Activated CD4-positive, alpha-beta T cell treated with anti-CD3 and anti-CD28 coated beads for 36 hours (primary cell): Measurements from ENCODE around the gene ESPNL. TPM values are rescaled to one million over a fixed set of nuclear protein-coding genes. Genes with fewer than 3 reads are reported as not detected.
"Not testable (repeated sequence)": the region's sequence is repeated elsewhere in the genome, so short reads cannot be mapped to it uniquely, and the experiment has no call there.

ENCODE experiments used
- ATAC-seq: fragments of 200-7000 bp; cut with Tn5 transposase; one replicate; pipeline ENCODE4 v1.10.0; 2021; ENCODE audit warnings: mild to moderate bottlenecking, moderate library complexity
- CTCF ChIA-PET: fragments of 350-600 bp; sonication (Branson Sonifier 250); formaldehyde crosslinking; loops from one replicate; lab custom pipeline; 2021; ENCODE audit warnings: antibody characterized with exemption; lab: Charles Lee
- POLR2A ChIA-PET: fragments of 350-600 bp; sonication (Branson Sonifier 250); formaldehyde crosslinking; loops from one replicate; lab custom pipeline; 2021; ENCODE audit warnings: antibody characterized with exemption, inconsistent platforms; lab: Charles Lee
- DNase-seq: peaks from one replicate; pipeline ENCODE4 v3.0.0-alpha.2; 2020
- H3K27ac Mint-ChIP-seq: one replicate; pipeline ENCODE4 v1.8.0; 2021; ENCODE audit warnings: mixed read lengths
- H3K27me3 Mint-ChIP-seq: one replicate; pipeline ENCODE4 v1.8.0; 2021; ENCODE audit warnings: mixed read lengths
- H3K36me3 Mint-ChIP-seq: one replicate; pipeline ENCODE4 v1.8.0; 2021; ENCODE audit warnings: low read depth, mixed read lengths
- H3K4me1 Mint-ChIP-seq: one replicate; pipeline ENCODE4 v1.8.0; 2021; ENCODE audit warnings: mixed read lengths
- H3K4me3 Mint-ChIP-seq: one replicate; pipeline ENCODE4 v1.8.0; 2021; ENCODE audit warnings: mild to moderate bottlenecking, moderate library complexity, mixed read lengths
- H3K9me3 Mint-ChIP-seq: one replicate; pipeline ENCODE4 v1.8.0; 2021; ENCODE audit warnings: low read depth, mixed read lengths
- intact Hi-C, 2 experiments: fragments of 100-400 bp; cut with DNase I in 1 of 2; cut with micrococcal nuclease in 1 of 2; formaldehyde crosslinking; loops; one replicate each; pipeline versions ENCODE4 v1.14.2 to v1.15.1; 2022 to 2024; cut with DNase I, micrococcal nuclease
- total RNA-seq, 2 experiments: library from RNA; stranded (reverse); gene quantifications; one replicate each; pipeline ENCODE4 v1.2.3, GENCODE V29; 2021

ESPNL gene
- total RNA-seq, 2 experiments from 2014 or later, result 0.16 to 0.21 TPM

DNA sequence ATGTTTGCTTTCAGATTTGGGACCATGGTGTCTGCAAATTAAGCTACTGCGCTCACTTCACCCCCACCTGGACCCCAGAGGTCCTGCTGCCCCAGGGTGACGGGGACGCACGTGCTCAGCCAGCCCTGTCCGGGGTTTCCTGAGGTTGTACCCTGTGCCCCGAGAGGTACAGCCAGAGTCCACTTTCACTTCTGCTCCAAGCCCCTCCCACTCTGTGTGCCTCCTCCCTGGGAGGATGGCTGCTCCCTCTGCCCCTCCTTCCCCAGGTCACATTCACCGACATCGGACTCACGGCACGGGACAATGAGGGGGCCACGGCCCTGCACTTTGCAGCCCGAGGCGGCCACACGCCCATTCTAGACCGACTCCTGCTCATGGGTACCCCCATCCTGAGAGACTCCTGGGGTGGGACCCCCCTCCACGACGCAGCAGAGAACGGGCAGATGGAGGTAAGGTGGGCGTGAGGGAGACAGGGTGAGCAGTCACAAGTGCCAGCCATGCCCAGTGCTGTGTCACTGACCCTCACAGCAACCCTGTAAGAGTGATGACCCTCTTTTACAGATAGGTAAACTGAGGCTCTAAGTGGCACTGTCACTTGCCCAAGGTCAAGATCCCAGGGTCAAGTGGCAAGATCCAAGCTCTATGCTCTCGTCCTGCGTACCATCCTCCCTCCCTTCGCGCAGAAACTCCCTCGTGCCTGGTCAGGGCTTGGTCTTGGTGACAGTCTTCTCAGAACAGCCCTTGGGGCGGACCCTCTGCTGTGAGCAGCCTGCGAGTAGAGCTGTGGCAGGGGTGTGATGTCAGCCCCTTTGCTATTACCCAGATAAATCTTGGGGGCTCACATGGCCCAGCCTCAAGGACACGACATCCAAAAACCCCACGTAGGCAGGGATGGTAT, 7.6 kb downstream of the ESPNL start:
- no peak overlapping the region for H3K27ac Mint-ChIP-seq
- ChIA-PET POLR2A (no interaction called here), CTCF (interaction anchor here (0.6 to 0.7 kb wide), 2 partner anchors 127 to 251 kb away, joined by 3 read pairs; no protein-coding TSS in a partner anchor)
- peaks cover 3% of the 10 kb centered on the region for H3K9me3 Mint-ChIP-seq
- DNase-seq (peak; percentile 3), ATAC-seq (no peak)
- intact Hi-C loops, result loop anchor here in 1 of 2 experiments (5.0 kb wide), 1 partner anchor 250 kb away; the partner anchor contains the start of gene RAMP1
- peaks cover 1% of the 10 kb centered on the region for H3K36me3 Mint-ChIP-seq
- H3K4me3 Mint-ChIP-seq, result no peak overlapping the region
- H3K4me1 Mint-ChIP-seq, result no peaks in the 10 kb centered on the region
- no peaks in the 10 kb centered on the region for H3K27me3 Mint-ChIP-seq

DNA sequence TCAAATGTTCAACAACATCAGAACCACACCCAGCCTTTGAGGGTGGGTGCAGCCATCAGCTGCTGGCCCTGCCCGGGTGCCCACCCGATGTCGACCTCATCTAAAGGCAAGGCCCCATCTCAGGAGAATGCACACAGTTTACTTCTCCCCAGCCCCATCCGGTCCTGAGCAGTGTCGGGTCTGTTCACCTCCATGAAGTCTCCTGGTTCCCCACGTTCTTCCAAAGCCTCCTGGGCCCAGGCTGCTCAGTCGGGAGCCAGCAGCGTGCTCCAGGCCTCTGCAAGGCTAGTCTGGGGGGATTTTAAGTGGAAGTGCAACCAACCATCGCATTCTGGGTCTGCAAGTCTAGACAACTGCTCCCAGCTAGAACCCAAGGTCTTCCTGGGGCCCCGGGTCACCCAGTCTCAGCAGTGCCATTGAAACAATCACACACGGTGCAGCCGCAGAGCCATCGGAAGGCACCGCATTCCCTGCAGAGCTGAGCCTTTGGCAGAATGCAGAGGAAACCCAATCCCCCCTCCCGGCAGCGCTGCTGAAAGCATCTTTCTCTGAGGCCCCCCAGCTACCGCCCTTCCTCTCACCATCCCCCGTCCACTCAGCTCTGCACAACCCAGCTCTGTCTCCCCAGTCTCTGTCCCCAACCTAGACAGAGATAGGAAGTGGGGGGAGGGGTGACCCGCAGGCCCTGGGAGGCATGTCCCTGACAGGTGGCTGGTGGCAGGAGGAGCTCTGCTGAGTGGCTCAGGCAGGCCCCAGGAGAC, 8.5 kb downstream of the ESPNL start:
- DNase-seq (peak; percentile 37), ATAC-seq (peak; percentile 72)
- CTCF ChIA-PET, result interaction anchor here (0.5 to 1.1 kb wide), 6 partner anchors 8 to 304 kb away, joined by 3 to 4 read pairs (median 3); partner anchors contain the start of gene ESPNL
- Mint-ChIP-seq H3K27ac (no peak overlapping the region), H3K9me3 (peaks cover 8% of the 10 kb centered on the region), H3K27me3 (no peaks in the 10 kb centered on the region), H3K4me3 (no peak overlapping the region), H3K36me3 (peaks cover 2% of the 10 kb centered on the region), H3K4me1 (no peaks in the 10 kb centered on the region)
- POLR2A ChIA-PET, result no interaction called here
- intact Hi-C loops, result loop anchor here in 1 of 2 experiments (5.0 kb wide), 1 partner anchor 251 kb away; the partner anchor contains the start of gene RAMP1

DNA sequence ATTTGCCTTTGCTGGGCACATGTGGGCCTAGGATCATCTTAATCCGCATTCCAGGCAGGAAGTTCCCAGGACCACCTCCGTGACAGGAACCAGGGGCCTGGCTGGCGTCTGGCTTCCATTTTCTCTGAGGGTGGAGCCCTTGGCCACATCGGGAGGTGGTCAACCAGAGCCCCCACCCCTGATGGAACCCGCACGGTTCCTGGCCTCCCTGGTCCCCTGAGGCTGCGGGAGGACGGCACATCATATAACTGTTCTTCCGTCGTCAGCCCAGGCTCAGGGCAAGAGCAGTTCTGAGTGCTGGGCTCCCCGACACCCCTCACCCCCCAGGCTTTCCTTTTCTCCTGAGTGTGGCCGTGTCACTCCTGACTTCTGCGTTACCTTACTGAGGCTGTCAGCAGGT, 13.5 kb downstream of the ESPNL start:
- CTCF ChIA-PET, result no interaction called here
- Mint-ChIP-seq H3K4me3 (no peak overlapping the region), H3K27me3 (peaks cover 3% of the 10 kb centered on the region), H3K4me1 (no peaks in the 10 kb centered on the region), H3K9me3 (peaks cover 8% of the 10 kb centered on the region), H3K27ac (no peak overlapping the region), H3K36me3 (peaks cover 2% of the 10 kb centered on the region)
- intact Hi-C loops, result no loop called here
- POLR2A ChIA-PET, result no interaction called here
- ATAC-seq (no peak), DNase-seq (no peak)

DNA sequence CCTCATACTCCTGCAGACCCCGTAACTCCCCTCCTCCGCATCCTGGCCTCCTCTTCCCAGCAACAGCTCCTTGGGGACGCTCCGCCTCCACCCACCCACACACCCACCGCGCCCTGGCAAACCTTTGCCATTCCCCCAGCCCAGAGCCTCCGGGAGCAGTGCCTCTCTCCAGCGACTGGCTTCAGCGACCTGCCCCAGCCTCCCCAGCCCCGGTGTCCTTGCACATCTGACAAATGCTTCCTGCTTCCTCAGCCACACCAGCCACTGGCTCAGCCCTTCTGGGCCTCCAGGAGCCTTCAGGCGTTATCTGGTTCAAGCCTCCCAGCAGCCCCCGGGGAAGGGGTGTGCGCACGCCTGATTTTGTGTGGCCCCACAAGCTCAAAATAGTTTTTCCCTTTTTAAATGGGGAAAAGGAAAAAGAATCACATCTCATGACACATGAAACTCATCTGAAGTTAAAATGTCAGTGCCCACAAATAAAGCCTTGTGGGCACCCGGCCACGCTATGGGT, 14.2 kb downstream of the ESPNL start:
- Mint-ChIP-seq H3K4me3 (no peak overlapping the region), H3K27ac (no peak overlapping the region), H3K27me3 (peaks cover 6% of the 10 kb centered on the region), H3K36me3 (peaks cover 2% of the 10 kb centered on the region), H3K4me1 (no peaks in the 10 kb centered on the region), H3K9me3 (peaks cover 8% of the 10 kb centered on the region)
- ATAC-seq (no peak), DNase-seq (no peak)
- intact Hi-C loops, result no loop called here
- ChIA-PET POLR2A (no interaction called here), CTCF (no interaction called here)

DNA sequence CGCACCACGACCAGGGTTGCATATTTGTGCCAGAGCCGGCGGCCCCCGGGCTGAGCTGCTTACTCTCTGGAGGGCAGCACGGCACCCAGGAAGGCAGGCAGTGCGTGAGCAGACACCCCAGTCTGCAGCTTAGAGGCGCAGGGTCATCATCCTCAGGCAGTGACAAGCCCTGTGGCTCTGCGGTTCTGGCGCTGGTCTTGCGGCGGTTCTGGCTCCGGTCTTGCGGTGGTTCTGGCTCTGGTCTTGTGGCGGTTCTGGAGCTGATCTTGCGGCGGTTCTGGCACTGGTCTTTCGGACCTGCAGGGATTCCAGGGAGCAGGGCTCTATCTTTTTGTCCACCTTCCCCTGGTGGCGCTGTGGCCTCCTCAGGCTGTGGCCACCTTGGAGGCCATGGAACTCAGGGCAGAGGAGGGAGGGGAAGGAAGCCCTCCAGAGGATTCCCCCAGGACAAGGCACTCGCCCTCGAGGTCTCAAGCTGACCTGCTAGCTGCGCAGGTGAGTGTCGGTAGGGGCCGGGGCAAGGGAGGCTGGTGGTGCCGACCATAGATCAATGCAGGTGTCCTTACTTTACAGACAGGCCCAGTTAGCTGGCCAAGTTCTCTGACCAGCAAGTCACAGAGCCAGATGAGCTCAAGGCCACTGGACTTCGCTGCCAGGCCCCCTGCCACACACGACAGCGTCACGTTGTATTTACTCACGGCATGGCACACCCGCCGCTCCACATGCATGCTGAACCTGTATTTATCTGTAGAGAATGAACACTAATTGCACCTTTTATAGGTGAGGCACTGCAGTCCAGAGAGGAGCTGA, 14.9 kb downstream of the ESPNL start:
- H3K4me1 Mint-ChIP-seq, result no peaks in the 10 kb centered on the region
- H3K9me3 Mint-ChIP-seq, result peaks cover 8% of the 10 kb centered on the region
- ChIA-PET POLR2A (no interaction called here), CTCF (no interaction called here)
- H3K36me3 Mint-ChIP-seq, result peaks cover 2% of the 10 kb centered on the region
- no peak for ATAC-seq
- no peak for DNase-seq
- no peak overlapping the region for H3K4me3 Mint-ChIP-seq
- intact Hi-C loops, result no loop called here
- no peak overlapping the region for H3K27ac Mint-ChIP-seq
- H3K27me3 Mint-ChIP-seq, result peaks cover 6% of the 10 kb centered on the region

DNA sequence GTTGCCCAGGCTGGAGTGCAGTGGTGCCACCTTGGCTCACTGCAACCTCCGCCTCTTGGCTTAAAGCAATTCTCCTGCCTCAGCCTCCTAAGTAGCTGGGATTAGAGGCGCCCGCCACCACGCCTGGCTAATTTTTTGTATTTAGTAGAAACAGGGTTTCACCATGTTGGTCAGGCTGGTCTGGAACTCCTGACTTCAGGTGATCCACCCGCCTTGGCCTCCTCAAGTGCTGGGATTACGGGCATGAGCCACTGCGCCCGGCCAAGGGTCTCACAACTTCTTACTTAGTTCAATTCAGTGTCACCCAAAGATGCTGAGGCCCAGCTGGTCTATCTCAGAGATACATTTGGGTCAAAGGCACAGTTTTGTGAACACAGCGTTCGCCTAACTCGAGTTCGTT, 15.6 kb downstream of the ESPNL start:
- H3K4me1 Mint-ChIP-seq, H3K36me3 Mint-ChIP-seq, ATAC-seq, POLR2A ChIA-PET, DNase-seq, H3K27me3 Mint-ChIP-seq, H3K9me3 Mint-ChIP-seq, H3K27ac Mint-ChIP-seq, intact Hi-C loops, H3K4me3 Mint-ChIP-seq: not testable (repeated sequence)
- CTCF ChIA-PET, result interaction anchor here (0.5 kb wide), 1 partner anchor 26 kb away, joined by 4 read pairs; no protein-coding TSS in a partner anchor

DNA sequence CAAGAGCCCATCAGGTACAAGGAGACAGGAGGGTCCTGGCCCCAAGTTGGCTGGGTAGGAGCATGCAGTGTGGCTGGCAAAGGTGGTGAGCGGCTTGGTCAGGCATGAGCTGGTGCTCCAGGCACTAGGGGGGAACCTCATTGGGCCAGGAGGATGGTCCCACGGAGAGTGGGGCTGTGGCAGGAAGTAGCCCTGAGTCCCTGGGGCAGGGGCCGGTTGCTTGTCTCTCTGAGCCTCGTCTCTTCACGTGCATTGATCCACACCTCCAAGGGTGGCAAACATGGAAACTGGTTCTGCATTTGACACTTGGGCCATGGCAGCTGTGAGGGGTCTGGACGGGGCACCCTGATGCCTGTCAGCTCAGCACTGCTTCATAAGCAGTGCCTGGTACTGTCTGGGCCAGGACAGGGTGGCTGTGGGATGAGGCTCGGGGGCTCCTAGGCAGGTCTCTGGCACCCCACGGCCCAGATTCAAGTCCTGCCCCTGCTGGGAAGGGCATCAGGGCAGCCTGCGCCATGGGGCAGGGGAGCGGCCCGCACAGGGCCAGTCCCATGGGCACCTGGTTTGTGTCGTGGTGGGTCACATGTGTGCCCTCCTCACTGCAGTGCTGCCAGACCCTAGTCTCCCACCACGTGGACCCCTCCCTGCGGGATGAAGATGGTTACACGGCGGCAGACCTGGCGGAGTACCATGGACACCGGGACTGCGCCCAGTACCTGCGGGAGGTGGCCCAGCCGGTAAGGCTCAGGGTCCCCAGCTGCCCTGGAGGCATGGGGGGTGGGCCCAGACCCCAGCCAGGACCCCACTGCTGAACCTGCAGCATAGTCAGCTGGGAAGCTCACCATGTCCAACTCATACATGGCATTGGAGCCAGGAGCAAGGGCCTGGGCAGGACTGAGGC, 16.4 kb downstream of the ESPNL start:
- no peak for DNase-seq
- H3K36me3 Mint-ChIP-seq, result peaks cover 2% of the 10 kb centered on the region
- no peaks in the 10 kb centered on the region for H3K4me1 Mint-ChIP-seq
- H3K4me3 Mint-ChIP-seq, result no peak overlapping the region
- intact Hi-C loops, result no loop called here
- peaks cover 6% of the 10 kb centered on the region for H3K27me3 Mint-ChIP-seq
- CTCF ChIA-PET, result interaction anchor here (0.5 kb wide), 1 partner anchor 25 kb away, joined by 4 read pairs; no protein-coding TSS in a partner anchor
- no peak overlapping the region for H3K27ac Mint-ChIP-seq
- H3K9me3 Mint-ChIP-seq, result peaks cover 8% of the 10 kb centered on the region
- no peak for ATAC-seq
- POLR2A ChIA-PET, result no interaction called here

DNA sequence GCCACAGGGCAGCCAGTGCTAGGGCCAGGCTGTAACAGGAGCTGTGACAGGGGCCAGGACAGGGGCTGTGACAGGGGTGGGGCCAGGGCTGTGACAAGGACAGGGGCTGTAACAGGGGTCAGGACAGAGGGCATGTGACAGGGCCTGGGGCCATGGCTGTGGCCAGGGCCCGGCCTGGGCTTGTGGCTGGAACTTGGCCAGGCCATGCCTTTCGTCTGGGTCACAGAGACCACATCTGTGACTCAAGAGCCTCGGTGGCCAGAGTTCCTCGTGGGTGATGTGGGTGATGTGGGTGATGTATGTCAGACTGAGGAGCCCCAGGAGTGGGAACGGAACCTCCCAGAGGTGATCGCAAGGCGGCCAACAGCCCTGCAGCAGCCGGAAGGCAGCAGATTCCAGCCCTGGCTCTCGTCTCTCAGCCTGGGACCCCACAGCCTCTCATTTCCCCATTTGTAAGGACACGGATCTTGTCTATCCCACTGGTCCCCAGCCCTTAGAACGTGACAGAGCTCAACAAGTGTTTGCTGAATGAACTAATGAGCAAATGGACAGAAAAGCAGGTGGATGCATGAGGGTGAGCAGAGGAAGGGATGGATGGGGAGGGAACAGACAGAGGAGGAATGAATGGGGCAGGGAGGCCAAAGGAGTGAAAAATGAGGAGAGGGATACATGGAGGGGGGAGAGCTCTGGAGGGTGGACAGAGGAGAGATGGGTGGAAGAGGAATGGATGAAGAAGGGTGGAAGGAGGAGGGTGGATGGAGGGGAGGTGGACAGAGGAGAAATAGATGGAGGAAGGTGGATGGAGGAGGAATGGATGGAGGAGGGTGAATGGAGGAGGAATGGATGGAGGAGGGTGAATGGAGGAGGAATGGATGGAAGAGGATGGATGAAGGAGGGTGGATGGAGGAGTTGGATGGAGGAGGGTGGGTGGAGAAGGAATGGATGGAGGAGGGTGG, 17.3 kb downstream of the ESPNL start:
- peaks cover 2% of the 10 kb centered on the region for H3K36me3 Mint-ChIP-seq

DNA sequence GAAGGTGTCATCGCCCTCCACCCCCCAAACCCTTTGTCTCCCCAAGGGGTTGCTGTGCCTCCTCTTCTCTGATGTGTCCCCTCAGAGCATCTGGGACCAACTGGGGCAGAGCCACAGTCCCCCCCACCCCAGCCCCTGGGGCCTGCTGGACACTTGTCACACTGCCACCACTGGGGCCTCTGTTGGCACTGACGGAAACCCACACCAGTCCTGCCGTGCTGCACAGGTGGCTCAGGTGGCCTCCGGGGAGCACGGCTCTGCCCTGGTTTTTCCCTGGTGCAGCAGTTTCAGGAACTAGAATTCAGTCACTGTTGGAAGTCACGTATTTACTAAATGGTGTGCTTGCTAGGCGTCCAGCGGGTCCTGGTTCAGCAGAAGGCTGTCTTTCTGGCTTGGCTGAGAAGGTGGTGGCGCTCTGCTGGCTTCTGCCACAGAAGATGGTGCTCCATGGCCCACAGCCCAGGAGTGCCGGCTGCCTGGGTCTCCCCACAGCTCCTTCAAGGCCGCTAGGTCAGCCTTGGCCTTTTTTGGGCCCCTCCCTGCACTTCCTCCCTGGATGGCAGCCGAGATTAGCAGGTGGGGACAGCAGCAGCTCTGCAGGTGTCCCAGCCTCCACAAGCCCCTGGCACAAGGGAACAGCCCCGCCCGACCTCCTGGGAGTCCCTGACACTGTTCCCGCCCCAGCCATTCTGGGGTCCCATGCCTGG, 19.8 kb downstream of the ESPNL start:
- ChIA-PET POLR2A (no interaction called here), CTCF (no interaction called here)
- ATAC-seq, result no peak
- Mint-ChIP-seq H3K4me3 (no peak overlapping the region), H3K36me3 (no peaks in the 10 kb centered on the region), H3K27ac (no peak overlapping the region), H3K9me3 (no peaks in the 10 kb centered on the region), H3K4me1 (no peaks in the 10 kb centered on the region), H3K27me3 (peaks cover 6% of the 10 kb centered on the region)
- intact Hi-C loops, result no loop called here
- no peak for DNase-seq

More for the DNA sequence above, 17.3 kb downstream of the ESPNL start:
- H3K4me3 Mint-ChIP-seq, result no peak overlapping the region
- ATAC-seq (no peak), DNase-seq (no peak)
- H3K4me1 Mint-ChIP-seq, result no peaks in the 10 kb centered on the region
- intact Hi-C loops, result no loop called here
- ChIA-PET CTCF (no interaction called here), POLR2A (no interaction called here)
- H3K9me3 Mint-ChIP-seq, result peaks cover 8% of the 10 kb centered on the region
- H3K27ac Mint-ChIP-seq, result no peak overlapping the region
- H3K27me3 Mint-ChIP-seq, result peaks cover 6% of the 10 kb centered on the region
